Measurements from ENCODE around the gene CDK9.
"Not testable (repeated sequence)": the region's sequence is repeated elsewhere in the genome, so short reads cannot be mapped to it uniquely, and the experiment has no call there.

Gene CDK9

GRCh38 chr9:127780909-127781308 lies 4.9 kb upstream of the CDK9 start:
- DNase-seq, result not testable (repeated sequence)

GRCh38 chr9:127781806-127782205 lies 4.0 kb upstream of the CDK9 start:
- no peak for DNase-seq

GRCh38 chr9:127783111-127784008 lies 2.5 kb upstream of the CDK9 start:
- DNase-seq, result no peak

GRCh38 chr9:127785023-127785932 lies 556 bp upstream of the CDK9 start:
- peak; percentile 94 for DNase-seq

GRCh38 chr9:127786773-127787104 lies 905 bp downstream of the CDK9 start:
- no peak for DNase-seq

GRCh38 chr9:127788337-127789011 lies 2.6 kb downstream of the CDK9 start:
- DNase-seq, result no peak

- DNase-seq, result no peak
Measured at GRCh38 chr9:127789179-127789578, 3.3 kb downstream of the CDK9 start.

GRCh38 chr9:127790094-127790855 lies 4.4 kb downstream of the CDK9 start:
- no peak for DNase-seq

DNA sequence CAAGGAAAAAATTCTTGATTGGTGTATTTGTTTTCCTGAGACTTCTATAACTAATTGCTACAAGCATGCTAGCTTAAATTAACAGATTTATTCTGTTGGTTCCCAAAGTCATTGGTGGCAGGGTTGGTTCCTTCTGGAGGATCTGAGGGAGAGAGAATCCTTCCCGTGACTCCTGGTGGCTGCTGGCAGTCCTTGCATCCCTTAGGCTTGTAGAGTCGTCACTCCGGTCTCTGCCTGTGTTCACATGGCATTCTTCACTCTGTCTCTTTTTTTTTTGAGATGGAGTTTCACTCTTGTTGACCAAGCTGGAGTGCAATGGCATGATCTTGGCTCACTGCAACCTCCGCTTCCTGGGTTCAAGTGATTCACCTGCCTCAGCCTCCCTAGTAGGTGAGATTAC lies 5.3 kb downstream of the CDK9 start:
- DNase-seq, result no peak

GRCh38 chr9:127792417-127793031 lies 6.7 kb downstream of the CDK9 start:
- no peak for DNase-seq

DNA sequence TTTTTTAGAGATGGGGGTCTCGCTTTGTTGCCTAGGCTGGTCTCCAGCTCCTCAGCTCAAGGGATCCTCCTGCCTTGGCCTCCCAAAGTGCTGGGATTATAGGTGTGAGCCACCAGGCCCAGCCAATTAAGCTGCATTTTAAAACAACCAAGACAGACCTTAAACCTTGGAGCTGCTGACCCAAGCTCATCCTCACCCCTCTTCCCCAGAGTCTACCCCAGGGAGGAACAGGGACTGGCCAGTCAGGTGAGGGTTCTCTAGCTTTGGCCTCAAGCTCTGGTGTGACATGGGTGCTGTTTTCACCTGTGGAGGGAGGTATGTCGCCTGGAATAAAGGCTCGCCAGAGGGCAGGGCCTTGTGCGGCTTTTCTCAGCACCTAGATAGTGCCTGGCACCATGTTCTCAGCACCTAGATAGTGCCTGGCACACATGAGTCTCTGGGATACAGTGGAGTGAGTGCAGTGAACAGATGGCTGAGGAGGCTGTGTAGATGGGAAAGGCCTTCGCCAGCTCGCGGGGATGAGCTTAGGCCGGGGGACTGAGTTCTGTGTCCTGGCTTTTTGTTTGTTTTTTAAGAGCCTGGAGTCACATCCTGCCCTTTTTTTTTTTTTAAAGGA lies 7.4 kb downstream of the CDK9 start:
- peak; percentile 31 for DNase-seq

GRCh38 chr9:127794001-127794791 lies 8.4 kb downstream of the CDK9 start:
- DNase-seq, result no peak

GRCh38 chr9:127796225-127796813 lies 10.5 kb downstream of the CDK9 start:
- DNase-seq, result no peak

DNA sequence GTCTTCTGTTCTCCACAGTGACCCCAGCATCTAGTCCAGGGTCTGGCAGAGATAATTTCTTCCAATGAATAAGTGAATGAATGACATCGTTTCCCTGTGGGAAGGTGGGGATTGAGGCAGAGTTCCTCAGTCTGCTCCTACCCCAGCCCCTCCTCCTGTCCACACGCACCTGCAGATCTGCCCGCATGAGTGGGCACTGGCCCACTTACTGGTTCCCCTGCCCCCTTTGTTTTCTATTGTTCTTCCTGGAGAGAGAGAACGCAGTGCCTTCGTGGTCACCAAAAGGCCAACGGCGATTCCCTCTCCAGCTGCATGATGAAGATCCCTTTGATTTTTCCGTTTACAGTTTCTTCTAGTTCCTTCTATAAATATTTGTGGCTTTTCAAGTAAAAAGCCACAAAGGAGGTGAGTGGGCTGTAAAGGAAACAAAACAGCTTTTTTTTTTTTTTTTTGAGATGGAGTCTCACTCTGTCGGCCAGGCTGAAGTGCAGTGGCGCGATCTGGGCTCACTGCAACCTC lies 11.1 kb downstream of the CDK9 start:
- no peak for DNase-seq

DNA sequence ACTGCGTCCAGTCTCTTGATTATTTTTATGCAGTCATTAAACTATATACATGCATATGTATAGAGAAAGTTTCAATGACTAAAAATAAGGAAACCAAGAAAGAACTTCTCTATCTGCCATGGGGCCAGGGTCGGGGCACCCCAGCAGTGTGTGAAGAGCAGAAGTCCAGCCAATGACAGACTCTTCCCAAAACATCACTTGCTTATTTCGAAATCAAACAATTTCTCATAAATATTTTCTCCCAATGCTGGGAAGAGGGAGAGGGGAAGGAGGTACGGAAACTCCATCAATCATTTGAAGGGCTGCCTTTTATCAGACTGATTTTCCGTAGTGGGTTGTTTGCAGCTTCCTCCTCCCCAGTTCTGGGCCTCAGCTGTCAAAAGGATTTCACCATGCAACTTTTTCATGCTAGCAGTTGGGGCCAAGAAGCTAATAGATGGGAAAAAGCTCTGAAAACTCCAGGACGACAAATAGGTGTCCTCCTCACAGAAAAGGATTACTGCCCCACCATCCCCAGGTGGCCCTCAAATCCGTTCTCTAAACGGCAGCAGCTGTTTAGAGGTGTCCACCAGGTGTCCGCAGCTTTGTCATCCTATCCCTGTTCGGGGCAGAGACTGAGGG lies 16.2 kb downstream of the CDK9 start:
- DNase-seq, result no peak

GRCh38 chr9:127802576-127803443 lies 17.0 kb downstream of the CDK9 start, which contains the start of gene FPGS:
TSS of gene FPGS (plus strand) at chr9:127802882. CDS start at chr9:127802925, 43 bp downstream.
- DNase-seq, result peak; percentile 95

DNA sequence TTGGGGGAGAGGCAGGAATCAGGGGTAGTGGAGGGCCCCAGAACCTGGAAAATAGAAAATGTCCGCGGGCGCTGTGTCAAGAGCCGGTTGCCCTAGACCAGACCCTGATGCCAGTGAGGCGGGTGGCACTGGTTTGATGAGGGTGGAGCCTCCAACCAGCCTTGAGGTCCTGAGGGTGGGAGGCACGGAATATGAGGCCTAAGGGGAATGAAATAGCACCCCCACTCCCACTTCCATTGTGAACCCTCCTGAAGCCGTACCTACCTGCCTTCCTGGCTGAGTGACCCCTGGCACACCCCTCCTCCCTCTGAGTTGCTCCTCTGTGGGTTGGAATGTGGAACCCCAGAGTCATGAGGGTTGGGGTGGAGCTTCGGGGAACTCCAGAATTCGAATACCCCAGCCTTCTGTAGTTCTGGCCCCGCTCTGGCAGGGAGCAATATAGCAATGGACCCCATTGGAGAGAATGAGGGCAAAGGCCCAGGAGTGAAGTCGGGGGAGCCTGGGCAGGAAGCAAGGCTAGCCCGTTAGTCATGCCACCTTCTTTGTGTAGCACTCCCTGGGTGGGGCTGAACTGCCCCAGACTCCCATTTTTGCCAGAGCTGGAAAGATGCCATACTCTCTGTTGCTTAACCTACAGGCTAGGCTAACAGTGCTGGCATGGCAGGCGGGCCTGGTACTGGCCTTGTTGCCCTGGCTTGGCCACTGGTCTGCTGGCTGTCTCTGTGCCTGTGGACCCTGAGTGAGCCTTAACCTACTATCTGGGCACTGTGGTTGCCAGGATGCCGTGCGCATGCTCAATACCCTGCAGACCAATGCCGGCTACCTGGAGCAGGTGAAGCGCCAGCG lies 17.9 kb downstream of the CDK9 start:
- DNase-seq, result peak; percentile 51

All from NCI-H69 (cell line).